Right kidney (tissue), 1 donor: ENCODE data around the gene ALOX15B.
"Not testable (repeated sequence)": the region's sequence is repeated elsewhere in the genome, so short reads cannot be mapped to it uniquely, and the experiment has no call there.

ENCODE experiments used
- DNase-seq: peaks from one replicate; pipeline ENCODE4 v3.0.0-alpha.2; 2016

Gene ALOX15B

DNA sequence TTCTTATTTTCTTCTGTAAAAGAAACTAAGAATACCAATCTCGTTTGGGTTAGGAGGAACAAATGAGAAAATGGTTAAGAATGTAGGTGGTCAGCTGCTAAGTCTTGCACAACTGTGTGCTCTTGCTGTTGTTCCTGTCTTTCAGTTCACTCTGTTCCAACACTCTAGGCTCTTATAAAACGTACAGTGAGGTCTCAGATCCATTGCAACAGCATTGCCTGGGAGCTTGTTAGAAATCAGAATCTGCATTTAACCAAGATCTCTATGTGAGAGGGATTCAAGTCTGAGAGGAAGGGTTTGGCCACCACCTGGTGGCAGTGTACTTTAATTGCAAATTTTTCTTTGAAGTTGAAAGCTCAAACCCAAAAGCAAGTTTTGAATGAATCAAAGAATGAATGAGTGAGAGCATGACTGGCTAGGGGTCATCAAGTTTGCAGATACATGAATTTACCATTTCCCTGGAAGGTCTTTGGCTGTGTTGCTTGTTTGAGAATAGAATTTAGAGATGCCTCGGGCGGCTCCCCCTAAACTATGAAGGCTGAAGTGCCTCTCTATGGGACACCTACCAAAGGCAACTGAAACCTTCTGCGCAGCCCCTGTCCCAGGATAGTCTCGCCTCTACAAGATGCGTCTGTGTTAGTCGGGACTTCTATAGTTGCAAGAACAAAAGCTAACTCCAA, 2.5 kb downstream of the ALOX15B start:
- DNase-seq: no peak

- no peak for DNase-seq
Measured at GRCh38 chr17:8041979-8042378, 3.1 kb downstream of the ALOX15B start.

GRCh38 chr17:8044819-8045810, 6.3 kb downstream of the ALOX15B start:
- no peak for DNase-seq

GRCh38 chr17:8046306-8046928, 7.6 kb downstream of the ALOX15B start:
- no peak for DNase-seq

GRCh38 chr17:8046929-8047768, 8.3 kb downstream of the ALOX15B start:
- DNase-seq: no peak

GRCh38 chr17:8047769-8048110, 8.9 kb downstream of the ALOX15B start:
- DNase-seq: no peak

- no peak for DNase-seq
Measured at GRCh38 chr17:8048236-8048635, 9.4 kb downstream of the ALOX15B start.

- no peak for DNase-seq
Measured at GRCh38 chr17:8048736-8049135, 9.9 kb downstream of the ALOX15B start.

- no peak for DNase-seq
Measured at GRCh38 chr17:8051831-8052230, 13.0 kb downstream of the ALOX15B start.

- DNase-seq: no peak
Measured at GRCh38 chr17:8052256-8053252, 13.7 kb downstream of the ALOX15B start.

- no peak for DNase-seq
Measured at GRCh38 chr17:8053600-8053999, 14.7 kb downstream of the ALOX15B start.

- no peak for DNase-seq
Measured at GRCh38 chr17:8055851-8056231, 17.0 kb downstream of the ALOX15B start.

- DNase-seq: no peak
Measured at GRCh38 chr17:8056232-8056975, 17.5 kb downstream of the ALOX15B start.

GRCh38 chr17:8056976-8057625, 18.2 kb downstream of the ALOX15B start:
- DNase-seq: no peak

- DNase-seq: peak; percentile 57
Measured at GRCh38 chr17:8057691-8058114, 18.8 kb downstream of the ALOX15B start.

DNA sequence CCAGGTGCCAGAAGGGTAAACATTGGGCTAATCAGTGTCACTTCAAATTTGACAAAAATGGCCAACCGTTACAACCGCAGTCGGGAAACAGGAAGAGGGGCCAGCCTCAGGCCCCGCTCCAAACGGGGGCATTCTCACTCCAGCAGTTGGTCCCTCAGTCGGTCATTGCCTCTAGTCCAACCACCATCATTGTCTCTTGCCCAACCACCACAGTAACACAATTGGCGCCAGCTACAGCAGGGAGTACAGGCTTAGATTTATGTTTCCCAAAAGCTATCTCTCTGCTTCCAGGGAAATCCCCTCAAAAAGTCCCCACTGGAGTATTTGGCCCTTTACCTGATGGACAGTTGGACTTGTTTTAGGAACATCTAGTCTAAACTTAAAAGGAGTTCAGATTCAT, 20.3 kb downstream of the ALOX15B start:
- no peak for DNase-seq

DNA sequence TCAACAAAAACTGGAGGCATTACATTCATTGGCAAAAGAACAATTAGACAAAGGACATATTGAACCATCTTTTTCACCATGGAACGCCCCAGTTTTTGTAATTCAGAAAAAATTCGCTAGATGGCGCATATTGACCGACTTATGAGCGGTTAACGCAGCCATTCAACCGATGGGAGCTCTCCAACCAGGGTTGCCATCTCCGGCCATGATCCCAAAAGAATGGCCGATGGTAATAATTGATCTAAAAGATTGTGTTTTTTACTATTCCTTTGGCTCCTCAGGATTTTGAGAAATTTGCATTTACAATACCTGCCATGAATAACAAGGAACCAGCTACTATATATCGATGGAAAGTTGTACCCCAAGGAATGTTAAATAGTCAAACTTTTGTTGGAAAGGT, 21.4 kb downstream of the ALOX15B start:
- DNase-seq: no peak

DNA sequence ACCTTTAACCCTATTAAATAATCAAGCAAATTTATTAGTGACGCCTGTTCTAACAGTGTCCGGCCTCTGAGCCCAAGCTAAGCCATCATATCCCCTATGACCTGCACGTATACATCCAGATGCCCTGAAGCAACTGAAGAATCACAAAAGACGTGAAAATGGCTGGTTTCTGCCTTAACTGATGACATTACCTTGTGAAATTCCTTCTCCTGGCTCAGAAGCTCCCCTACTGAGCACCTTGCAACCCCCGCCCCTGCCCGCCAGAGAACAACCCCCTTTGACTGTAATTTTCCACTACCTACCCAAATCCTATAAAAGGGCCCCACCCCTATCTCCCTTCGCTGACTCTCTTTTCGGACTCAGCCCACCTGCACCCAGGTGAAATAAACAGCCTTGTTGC, 23.0 kb downstream of the ALOX15B start:
- not testable (repeated sequence) for DNase-seq

DNA sequence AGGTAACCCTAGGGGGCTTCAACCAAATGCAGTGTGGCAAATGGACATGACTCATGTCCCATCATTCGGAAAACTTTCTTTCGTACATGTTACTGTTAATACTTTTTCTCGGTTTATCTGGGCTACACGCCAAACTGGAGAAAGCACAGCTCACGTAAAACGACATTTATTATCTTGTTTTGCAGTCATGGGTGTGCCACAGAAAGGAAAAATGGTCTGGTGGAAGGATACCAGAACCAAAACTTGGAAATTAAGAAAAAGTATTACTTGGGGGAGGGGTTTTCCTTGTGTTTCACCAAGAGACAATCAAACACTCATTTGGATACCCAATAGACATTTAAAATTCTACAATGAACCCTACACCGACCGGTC, 23.6 kb downstream of the ALOX15B start:
- DNase-seq: no peak
